Uterus (tissue), 2 donors: ENCODE results near the gene NOL3.

ENCODE experiments used
- CTCF ChIP-seq, 4 experiments: fragments of 200-600 bp in 2 of 4; fragments of 450-650 bp in 2 of 4; sonication (generic) in 2 of 4; IDR thresholded peaks; one replicate each; pipeline ENCODE4 v1.5.1; 2016 to 2019; ENCODE audit warnings: antibody characterized with exemption in 4 of 4, mild to moderate bottlenecking in 2 of 4, moderate library complexity in 1 of 4
- POLR2A ChIP-seq, 2 donors: fragments of 450-650 bp; IDR thresholded peaks; one replicate each; pipeline ENCODE4 v1.6.1; 2016; ENCODE audit warnings: antibody characterized with exemption in 2 of 2, mild to moderate bottlenecking in 1 of 2, moderate library complexity in 1 of 2

GRCh38 chr16:67193536-67193935 lies 23.2 kb downstream of the NOL3 start:
- TF ChIP-seq CTCF (IDR thresholded peaks at IDR 0.05): no peak
- TF ChIP-seq POLR2A (IDR thresholded peaks at IDR 0.05): no peak
